ENCODE results near the gene PIK3C3. TPM values are rescaled to one million over a fixed set of nuclear protein-coding genes. Genes with fewer than 3 reads are reported as not detected.

PIK3C3 gene
- total and polyA plus RNA-seq, 2 donors from 2014 or later, result 31.4 to 70.7 TPM

DNA sequence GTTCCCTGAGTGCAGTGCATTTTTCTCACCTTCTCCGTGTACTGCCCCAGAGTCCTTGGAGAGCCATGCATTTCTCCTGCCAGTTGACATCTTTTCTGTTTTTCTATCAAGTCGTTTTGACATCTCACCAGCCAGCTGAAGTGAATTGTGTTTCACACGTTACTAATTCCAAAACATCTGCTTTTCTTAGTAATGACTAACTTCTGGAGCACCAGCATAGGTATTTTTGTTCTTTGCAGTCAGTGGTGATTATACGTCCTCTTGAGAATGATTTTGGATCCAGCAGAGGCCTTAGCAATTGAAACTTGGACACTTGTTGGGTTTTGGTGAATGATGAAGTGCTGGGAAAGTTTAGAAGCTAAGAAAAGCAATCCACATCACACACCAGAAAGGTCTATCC lies 112.5 kb downstream of the PIK3C3 start:
- intact Hi-C loops (cut with DNase I), result no loop called here
- Histone ChIP-seq H3K36me3 (ENCODE audit: control insufficient read depth in 2 of 3, insufficient read depth in 3 of 3, low read length in 3 of 3) (peaks cover 0 to 11% (median 2%) of the 10 kb centered on the region in 3 donors), H3K4me3 (ENCODE audit: low read length in 3 of 3) (no peak overlapping the region), H3K27me3 (ENCODE audit: control insufficient read depth, insufficient read depth, low read length) (no peaks in the 10 kb centered on the region), H3K9ac (ENCODE audit: low read length in 3 of 3) (no peak overlapping the region), H3K27ac (ENCODE audit: low read depth in 2 of 2, low read length in 2 of 2) (no peak overlapping the region), H3K9me3 (ENCODE audit: control insufficient read depth in 2 of 3, insufficient read depth in 1 of 3, low read length in 3 of 3) (no peaks in the 10 kb centered on the region), H3K4me1 (ENCODE audit: control insufficient read depth in 2 of 3, insufficient read depth in 2 of 3, low read depth in 1 of 3, low read length in 3 of 3) (no peaks in the 10 kb centered on the region)
- DNase-seq (no peak), FAIRE-seq (no peak)
- TF ChIP-seq, protein P1, sequence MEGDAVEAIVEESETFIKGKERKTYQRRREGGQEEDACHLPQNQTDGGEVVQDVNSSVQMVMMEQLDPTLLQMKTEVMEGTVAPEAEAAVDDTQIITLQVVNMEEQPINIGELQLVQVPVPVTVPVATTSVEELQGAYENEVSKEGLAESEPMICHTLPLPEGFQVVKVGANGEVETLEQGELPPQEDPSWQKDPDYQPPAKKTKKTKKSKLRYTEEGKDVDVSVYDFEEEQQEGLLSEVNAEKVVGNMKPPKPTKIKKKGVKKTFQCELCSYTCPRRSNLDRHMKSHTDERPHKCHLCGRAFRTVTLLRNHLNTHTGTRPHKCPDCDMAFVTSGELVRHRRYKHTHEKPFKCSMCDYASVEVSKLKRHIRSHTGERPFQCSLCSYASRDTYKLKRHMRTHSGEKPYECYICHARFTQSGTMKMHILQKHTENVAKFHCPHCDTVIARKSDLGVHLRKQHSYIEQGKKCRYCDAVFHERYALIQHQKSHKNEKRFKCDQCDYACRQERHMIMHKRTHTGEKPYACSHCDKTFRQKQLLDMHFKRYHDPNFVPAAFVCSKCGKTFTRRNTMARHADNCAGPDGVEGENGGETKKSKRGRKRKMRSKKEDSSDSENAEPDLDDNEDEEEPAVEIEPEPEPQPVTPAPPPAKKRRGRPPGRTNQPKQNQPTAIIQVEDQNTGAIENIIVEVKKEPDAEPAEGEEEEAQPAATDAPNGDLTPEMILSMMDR (IDR thresholded peaks at IDR 0.05; ENCODE audit: borderline replicate concordance, extremely low read depth, insufficient read depth), result no peak

DNA sequence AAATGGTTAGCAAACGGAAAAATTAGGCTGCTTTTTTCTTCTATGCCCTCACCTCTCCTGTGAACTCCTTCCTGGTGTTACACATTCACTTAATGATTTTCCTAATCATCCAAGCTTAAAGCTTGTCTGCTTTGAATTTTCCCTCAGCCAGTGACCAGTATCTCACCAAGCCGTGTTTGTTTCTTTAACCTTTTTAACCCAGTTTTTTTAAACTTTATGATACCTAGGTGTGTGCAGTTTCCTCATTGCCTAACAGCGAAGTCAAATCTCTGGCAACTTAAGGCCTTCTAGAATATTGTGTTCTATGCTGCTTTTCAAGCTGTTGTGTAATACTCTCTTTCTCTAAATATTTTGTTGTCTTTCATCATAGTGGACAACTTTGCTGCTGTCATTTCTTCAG lies 113.0 kb downstream of the PIK3C3 start:
- H3K36me3 ChIP-seq (ENCODE audit: control insufficient read depth in 2 of 3, insufficient read depth in 3 of 3, low read length in 3 of 3), result peaks cover 2 to 14% (median 4%) of the 10 kb centered on the region in 3 donors
- H3K4me1 ChIP-seq (ENCODE audit: control insufficient read depth in 2 of 3, insufficient read depth in 2 of 3, low read depth in 1 of 3, low read length in 3 of 3), result no peaks in the 10 kb centered on the region
- no peaks in the 10 kb centered on the region for H3K9me3 ChIP-seq (ENCODE audit: control insufficient read depth in 2 of 3, insufficient read depth in 1 of 3, low read length in 3 of 3)
- no peak overlapping the region for H3K4me3 ChIP-seq (ENCODE audit: low read length in 3 of 3)
- no peak for DNase-seq
- no peaks in the 10 kb centered on the region for H3K27me3 ChIP-seq (ENCODE audit: control insufficient read depth, insufficient read depth, low read length)
- no peak for FAIRE-seq
- H3K27ac ChIP-seq (ENCODE audit: low read depth in 2 of 2, low read length in 2 of 2), result no peak overlapping the region
- TF ChIP-seq, protein P1 (IDR thresholded peaks at IDR 0.05; ENCODE audit: borderline replicate concordance, extremely low read depth, insufficient read depth), result no peak
- intact Hi-C loops (cut with DNase I), result no loop called here
- H3K9ac ChIP-seq (ENCODE audit: low read length in 3 of 3), result no peak overlapping the region

DNA sequence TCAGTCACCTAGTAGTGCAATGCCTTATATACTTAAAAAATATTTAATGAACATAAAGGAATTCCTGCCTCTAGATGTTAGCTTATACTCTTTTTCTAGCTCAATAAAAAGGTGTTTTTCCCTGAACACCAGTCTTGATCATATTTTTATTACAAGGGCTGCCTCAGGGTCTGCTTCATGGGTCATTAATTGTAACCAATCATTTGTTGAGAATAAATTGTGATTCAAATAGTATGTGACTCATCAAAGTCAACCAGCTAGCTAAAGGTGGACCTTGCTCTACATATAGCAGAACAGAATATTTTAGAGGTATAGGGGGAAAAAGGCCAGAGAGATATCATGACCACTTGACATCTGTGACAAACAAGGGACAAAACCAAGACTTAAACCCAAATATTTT lies 114.0 kb downstream of the PIK3C3 start:
- Histone ChIP-seq H3K9ac (ENCODE audit: low read length in 3 of 3) (no peak overlapping the region), H3K36me3 (ENCODE audit: control insufficient read depth in 2 of 3, insufficient read depth in 3 of 3, low read length in 3 of 3) (peaks cover 2 to 14% (median 4%) of the 10 kb centered on the region in 3 donors), H3K27ac (ENCODE audit: low read depth in 2 of 2, low read length in 2 of 2) (no peak overlapping the region), H3K9me3 (ENCODE audit: control insufficient read depth in 2 of 3, insufficient read depth in 1 of 3, low read length in 3 of 3) (no peaks in the 10 kb centered on the region), H3K4me1 (ENCODE audit: control insufficient read depth in 2 of 3, insufficient read depth in 2 of 3, low read depth in 1 of 3, low read length in 3 of 3) (no peaks in the 10 kb centered on the region), H3K4me3 (ENCODE audit: low read length in 3 of 3) (no peak overlapping the region), H3K27me3 (ENCODE audit: control insufficient read depth, insufficient read depth, low read length) (no peaks in the 10 kb centered on the region)
- intact Hi-C loops (cut with DNase I), result no loop called here
- TF ChIP-seq, protein P1 (IDR thresholded peaks at IDR 0.05; ENCODE audit: borderline replicate concordance, extremely low read depth, insufficient read depth), result no peak
- DNase-seq (no peak), FAIRE-seq (no peak)

DNA sequence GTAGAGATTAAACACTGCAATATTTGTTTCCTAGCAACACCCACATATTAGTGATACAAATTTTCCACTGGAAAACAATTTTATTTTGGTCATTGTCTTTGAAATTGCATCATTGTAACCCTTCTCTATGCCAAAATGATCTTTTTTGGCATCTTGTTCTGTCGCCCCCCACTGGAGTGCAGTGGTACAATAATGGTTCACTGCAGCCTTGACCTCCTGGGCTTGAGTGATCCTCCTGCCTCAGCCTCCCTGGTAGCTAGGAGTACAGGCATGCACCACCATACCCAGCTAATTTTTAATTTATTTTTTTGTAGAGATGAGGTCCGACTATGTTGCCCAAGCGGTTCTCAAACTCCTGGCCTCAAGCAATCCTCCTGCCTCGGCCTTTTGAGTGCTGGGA lies 117.4 kb downstream of the PIK3C3 start:
- TF ChIP-seq, protein P1 (IDR thresholded peaks at IDR 0.05; ENCODE audit: borderline replicate concordance, extremely low read depth, insufficient read depth), result no peak
- intact Hi-C loops (cut with DNase I), result no loop called here
- H3K36me3 ChIP-seq (ENCODE audit: control insufficient read depth in 2 of 3, insufficient read depth in 3 of 3, low read length in 3 of 3), result peaks cover 2 to 11% (median 4%) of the 10 kb centered on the region in 3 donors
- no peak overlapping the region for H3K27ac ChIP-seq (ENCODE audit: low read depth in 2 of 2, low read length in 2 of 2)
- FAIRE-seq, result no peak
- H3K27me3 ChIP-seq (ENCODE audit: control insufficient read depth, insufficient read depth, low read length), result no peaks in the 10 kb centered on the region
- H3K9me3 ChIP-seq (ENCODE audit: control insufficient read depth in 2 of 3, insufficient read depth in 1 of 3, low read length in 3 of 3), result no peaks in the 10 kb centered on the region
- no peak overlapping the region for H3K9ac ChIP-seq (ENCODE audit: low read length in 3 of 3)
- no peak for DNase-seq
- H3K4me1 ChIP-seq (ENCODE audit: control insufficient read depth in 2 of 3, insufficient read depth in 2 of 3, low read depth in 1 of 3, low read length in 3 of 3), result no peaks in the 10 kb centered on the region
- H3K4me3 ChIP-seq (ENCODE audit: low read length in 3 of 3), result no peak overlapping the region
